Inferior parietal cortex (tissue), 1 donor: ENCODE data around the gene BMP7.
"Not testable (repeated sequence)": the region's sequence is repeated elsewhere in the genome, so short reads cannot be mapped to it uniquely, and the experiment has no call there.

ENCODE experiments used
- DNase-seq: peaks from one replicate; pipeline ENCODE4 v3.0.0-alpha.2; 2016; ENCODE audit errors: extremely low spot score

Gene BMP7

DNA sequence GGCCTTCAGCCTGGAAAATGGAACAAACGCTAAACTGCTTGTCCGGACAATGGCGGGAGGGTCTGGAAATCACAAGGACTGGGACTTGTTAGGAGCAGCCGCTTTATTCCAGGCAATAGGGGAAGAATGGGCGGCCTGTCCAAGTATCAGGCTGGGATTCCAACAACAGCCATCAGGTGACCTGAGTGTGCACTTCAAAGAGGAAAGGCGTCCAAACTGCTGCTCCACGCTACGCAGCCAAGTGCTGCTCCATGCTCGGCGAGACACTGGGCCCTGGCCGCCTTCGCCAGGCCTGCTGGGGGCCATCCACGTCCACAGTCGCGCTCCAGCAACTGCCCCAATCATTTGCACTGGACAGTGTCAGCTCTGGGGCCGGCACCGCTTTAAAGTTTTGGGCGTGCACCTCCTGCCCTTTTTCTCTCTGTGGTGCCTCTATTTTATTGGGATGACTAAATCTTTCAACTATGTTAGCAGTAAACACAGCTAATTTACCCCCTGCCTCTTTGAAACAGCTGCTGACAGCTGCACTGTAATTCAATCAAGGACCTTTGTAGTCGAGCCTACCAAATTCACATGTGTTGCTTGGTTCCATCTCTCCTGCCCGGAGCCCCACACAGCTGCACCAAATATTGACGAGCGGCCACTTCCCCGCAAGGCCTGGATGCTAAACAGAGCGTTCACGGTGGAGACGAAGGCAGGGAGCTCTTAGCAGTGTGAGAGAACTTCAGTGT lies 98.3 kb downstream of the BMP7 start:
- no peak for DNase-seq

DNA sequence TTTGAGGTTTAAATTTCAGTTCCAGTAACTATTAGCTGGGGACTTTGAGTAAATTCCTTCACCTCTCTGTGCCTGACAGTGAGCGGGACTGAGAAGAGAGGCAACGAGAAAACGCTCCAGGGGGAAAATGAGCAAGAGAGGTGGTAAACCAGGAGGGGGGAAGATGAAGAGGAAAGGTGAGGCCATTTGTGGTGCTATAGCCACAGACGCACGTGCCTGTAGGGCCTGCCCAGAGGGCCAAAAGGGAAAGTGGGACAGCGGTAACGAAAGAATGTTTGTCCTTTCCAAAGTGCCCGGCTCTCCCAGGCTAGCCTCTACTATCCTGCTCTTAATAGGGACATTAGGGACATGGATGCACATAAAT lies 99.2 kb downstream of the BMP7 start:
- DNase-seq = no peak

DNA sequence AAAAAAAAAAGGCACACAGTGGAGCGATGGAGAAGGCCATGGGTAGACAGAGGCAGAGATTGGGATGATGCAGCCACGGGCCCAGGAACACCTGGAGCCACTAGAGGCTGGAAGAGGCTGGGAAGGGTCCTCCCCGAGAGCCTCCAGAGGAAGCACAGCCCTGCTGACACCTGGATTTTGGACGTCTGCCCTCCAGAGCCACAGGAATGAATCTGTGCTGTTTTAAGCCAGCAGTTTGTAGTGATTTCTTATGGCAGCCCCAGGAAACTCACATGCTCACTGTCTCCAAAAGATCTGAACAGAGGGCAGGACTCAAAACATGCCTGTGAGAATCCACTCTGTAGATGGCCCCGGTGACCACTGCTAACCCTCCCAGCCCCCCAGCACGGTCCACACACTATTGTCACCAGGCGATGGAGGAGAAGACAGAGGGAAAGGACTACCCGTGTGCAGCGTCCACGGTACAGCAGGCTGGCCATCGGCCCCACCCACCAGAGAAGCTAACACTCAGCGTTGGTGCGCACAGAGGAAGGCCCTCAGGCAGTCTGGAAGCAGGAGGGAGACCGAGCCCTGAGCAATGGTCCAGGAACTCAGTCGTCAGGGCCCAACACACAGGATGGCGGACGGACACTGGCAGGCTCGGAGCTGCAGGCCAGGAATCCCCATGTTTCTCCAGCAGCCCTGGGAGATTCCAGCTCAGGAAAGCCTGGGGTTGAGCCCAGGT lies 99.7 kb downstream of the BMP7 start:
- no peak for DNase-seq

DNA sequence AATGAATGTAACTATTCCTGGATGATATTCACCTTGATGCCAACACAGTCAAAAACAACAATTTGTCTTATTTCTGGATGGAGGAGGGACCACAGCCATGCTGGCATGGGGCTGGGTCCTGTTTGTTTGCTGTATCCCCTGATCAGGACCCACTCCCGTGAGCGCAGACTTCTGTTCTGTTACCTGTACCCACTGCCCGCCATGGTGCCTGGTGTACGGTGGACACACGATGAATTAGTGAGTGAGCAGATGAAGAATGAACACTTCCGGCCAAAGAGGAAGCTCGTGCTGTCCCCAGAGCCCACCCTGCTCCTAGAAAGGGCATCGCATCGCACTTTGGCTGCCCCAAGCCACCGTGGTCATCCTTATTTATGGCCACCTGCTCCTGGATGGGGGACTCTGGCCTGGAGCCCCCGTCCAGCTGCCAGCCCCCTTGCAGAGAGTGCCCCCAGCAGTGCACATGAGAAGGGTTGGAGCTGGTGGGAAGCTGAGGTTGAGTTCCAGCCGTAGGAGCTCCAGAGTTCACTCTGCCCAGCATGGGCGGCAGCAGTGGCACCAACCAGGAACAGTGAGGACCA lies 100.9 kb downstream of the BMP7 start:
- no peak for DNase-seq

DNA sequence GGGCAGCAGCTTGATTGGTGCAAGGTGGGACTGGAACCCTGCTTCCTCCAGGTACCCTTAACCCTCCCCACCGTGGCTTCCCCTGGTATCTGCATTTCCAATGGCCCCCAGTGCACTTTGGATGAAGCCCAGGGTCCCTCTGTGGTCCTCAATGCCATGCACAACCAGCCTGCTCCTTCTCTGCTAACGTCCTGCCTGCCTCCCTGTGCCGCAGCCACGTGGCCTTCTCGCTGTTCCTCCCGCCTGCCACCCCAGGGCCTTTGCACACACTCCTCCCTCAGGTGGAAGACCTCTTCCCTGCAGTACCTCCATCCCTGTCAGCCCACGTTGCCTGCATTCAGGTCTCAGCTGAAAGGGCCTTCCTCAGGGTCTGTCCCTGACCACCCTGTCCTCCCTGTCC lies 101.6 kb downstream of the BMP7 start:
- DNase-seq = no peak

DNA sequence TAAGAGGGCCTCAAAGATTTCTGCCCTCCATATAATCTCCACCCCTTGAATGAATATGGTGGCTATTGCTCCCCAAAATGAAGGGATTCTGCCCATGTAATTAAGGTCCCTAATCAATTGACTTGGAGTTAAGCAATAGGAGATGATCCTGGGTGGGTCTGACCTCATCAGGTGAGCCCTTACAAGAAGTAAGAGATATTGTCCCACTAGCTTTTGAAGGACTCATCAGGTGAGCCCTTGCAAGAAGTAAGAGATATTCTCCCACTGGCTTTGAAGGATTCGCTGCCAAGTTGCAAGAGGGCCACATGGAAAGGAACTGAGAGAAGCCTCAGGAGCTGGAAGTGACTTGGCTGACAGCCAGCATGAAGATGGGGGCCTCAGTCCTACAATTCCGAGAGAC lies 103.4 kb downstream of the BMP7 start:
- DNase-seq = no peak

DNA sequence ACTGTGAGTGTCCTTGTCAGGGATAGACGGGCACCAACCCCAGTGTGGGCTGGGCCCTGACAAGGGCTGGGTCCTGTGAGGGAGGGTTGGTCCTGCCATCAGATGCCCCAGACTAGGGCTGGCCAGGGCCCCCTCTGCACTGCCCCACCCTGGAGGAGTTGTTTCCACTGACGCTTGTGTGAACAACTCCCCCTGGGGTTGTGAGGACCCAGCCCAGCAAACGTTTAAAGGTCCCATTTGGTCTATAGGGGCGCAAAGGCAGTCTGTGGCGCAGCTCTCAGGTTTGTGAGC lies 104.1 kb downstream of the BMP7 start:
- no peak for DNase-seq

DNA sequence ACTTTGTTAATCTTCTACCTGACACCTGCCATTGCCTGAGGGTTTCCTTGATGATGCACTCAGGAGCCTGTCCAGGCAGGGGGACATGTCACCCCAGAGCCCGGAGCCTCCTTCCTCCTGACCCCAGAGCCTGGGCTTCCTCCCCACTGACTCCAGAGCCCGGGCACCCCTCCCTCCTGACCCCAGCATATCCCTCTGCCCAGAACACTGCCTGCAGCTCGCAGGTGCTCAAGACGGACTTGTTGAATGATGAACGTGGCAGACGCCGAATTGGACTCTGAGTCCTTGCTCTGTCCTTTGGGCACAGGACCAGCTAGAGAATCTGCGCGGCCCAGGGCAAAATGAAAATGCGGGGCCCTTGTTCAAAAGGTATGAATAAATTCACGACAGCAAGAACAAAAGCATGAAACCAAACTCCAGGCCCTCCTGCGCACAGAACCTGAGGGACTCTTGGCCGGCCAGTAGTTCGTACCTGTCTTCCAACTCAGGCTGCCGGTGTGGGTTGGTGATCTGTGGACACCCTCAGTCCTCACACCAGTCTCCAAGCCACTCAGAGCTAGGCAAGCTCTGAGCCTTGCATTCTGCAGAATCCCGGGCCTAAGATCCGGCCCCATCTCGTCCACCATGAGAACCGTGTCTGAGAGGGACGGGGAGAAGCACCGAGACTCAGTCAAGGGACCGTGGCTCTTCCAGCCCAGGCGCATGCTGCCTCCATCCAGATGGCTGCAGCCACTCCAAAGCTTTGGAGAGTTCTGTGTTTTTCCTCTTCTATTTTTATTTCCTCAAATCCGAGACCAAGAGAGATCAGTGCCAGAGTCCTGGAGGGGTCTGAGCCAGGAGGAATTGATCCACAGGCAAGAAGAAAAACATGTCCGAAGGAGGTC lies 104.7 kb downstream of the BMP7 start:
- no peak for DNase-seq

DNA sequence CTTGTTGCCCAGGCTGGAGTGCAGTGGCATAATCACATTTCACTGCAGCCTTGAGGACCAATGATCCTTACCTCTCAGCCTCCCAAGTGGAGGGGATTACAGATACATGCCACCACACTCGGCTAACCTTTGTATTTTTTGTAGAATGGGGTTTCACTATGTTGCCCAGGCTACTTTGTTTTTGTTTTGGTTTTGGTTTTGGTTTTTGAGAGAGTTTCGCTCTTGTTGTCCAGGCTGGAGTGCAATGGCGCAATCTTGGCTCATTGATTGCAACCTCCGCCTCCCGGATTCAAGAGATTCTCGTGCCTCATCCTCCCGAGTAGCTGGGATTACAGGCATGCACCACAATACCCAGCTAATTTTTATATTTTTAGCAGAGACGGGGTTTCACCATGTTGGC lies 105.5 kb downstream of the BMP7 start:
- no peak for DNase-seq

DNA sequence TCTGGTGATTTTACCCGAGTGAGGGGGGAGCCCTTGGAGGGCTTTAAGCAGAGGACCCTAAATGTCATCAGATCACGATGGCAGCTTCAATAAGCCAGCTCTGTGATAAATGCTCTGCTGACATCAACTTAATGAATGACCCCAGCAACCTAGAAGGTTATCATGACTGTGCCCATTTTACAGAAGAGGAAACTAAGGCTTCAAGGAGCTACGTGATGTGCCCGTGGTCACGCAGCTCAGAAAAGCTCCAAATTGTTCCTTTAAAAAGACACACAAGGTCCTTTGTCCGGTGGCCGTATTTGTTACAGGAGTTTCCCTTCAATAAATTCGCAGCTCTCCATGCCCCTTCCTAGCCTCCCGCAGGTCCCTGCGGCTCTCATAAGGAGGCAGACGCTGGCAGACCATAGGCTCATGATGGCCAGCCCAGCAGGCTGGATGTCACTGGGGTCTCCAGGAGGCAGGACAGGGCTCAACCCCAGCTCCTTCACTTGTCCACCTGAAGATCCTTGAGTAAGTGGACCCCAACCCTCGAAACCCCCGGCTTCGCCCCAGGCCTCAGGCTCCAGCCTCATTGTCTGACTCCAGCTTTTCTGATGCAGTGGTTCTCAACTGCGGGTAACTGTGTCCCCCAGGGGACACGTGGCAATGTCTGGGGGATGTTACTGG lies 106.4 kb downstream of the BMP7 start:
- DNase-seq = no peak

DNA sequence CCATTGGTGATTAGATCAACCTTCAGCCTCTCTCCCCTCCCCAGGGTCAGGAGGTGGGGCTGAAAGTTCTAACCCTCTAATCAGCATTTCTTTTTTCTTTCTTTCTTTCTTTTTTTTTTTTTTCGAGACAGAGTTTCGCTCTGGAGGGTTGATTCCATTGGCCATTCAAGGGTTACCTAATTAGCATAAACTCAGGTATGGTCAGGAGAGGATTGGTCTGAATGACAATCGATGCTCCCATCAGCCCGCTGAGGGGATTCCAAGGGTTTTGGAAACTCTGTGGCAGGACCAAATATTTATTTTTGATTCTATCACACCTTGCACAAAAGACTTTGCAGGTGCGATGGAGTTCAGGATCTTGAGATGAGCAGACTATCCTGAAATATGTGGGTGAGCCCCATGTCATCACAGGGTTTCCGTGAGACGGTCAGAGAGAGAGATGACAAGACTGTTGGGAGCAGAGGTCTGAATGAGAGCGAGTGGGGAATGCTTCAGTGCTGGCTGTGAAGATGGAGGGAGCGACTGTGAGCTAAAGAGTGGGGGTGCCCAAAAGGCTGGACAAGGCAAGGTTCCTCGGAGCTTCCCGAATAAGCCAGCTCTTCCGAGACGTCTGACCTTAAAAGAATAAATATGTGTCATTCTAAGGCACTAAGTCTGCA lies 107.1 kb downstream of the BMP7 start:
- DNase-seq = no peak

DNA sequence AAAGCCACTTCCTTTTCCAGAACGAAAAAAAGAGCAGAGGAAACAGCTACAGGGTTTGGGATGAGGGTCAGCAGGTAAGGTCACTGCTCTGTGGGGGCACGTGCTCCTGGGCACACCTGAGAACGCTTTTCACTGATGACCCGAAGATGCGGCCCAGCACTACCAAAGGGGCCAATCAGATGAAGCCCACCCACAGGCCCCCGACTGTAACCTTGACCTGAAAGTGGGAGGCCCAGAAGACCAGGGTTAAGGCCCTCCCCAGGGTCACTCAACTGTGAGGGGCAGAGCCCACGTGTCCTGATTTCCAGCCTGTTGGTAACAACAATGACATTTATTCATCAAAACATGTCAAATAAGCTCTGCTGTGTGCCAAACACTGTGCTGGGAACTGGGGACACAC lies 108.0 kb downstream of the BMP7 start:
- DNase-seq = no peak

DNA sequence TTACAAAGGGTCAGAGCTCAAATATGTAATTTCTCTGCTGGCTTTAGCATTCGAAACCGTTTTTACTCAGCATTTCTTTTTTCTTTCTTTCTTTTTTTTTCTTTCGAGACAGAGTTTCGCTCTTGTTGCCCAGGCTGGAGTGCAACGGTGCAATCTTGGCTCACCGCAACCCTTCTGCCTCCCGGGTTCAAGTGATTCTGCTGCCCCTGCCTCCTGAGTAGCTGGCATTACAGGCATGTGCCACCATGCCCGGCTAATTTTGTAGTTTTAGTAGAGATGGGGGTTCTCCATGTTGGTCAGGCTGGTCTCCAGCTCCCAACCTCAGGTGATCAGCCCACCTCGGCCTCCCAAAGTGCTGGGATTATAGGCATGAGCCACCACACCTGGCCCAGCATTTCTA lies 108.7 kb downstream of the BMP7 start:
- not testable (repeated sequence) for DNase-seq

DNA sequence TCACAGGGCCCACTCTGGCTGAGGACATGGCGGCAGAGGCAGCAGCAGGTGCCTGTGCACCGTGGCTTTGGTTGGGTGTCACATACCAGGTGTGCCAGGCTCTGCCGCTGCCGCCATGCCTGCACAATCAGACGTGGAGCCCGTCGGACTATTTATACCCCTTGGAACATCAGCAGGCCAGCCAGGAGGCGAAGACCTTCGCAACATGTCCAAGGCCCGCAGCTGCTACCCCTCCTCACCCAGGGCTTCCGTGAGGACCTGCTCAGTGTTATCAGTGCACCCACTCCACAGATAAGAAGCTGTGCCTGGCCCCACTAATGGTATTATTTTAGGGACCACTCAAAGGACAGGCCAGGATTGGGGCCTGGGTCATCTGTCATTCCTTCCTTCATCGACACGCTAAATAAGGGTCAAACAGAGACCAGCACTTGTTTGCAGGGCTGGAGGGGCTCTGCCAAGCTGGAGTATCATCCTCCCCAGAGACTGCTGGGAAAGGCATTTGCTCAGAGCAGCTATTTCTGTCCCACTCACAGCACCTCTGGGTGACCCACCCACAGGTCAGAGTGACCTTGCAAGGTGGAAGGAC lies 109.2 kb downstream of the BMP7 start:
- DNase-seq = no peak

DNA sequence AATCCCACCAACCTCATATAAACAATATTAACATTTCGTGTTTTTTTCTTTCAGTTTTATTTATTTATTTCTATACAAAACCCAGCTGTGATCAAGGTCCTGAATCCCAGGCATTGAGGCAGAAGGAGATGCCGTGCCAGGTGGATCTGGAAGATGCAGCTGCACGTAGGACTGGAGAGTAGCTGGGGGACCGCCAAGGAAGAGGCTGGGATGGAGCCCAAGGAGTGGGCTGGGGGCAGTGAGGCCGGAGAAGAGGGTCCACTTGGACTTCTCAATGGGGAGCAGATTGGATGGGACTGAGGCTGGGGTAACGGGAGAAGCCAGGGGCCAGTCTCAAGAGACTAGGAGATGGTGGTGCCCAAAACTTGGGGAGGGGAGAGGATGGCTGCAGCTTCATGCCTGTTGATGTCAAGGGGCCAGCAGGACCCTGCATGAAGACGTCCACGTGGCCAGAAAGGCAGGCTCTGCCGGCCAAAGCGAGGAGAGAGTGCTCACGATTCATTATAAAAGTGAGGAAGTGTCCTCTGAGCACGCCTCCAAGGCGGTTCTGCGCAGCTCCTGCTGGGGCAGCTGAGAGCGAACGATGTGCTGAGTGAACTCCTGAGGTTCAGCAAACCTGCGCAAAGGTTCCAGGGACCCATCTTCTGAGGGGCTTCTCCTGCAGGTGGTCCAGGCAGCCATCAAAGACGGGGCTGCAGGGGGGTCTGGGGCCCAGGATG lies 110.3 kb downstream of the BMP7 start:
- no peak for DNase-seq

DNA sequence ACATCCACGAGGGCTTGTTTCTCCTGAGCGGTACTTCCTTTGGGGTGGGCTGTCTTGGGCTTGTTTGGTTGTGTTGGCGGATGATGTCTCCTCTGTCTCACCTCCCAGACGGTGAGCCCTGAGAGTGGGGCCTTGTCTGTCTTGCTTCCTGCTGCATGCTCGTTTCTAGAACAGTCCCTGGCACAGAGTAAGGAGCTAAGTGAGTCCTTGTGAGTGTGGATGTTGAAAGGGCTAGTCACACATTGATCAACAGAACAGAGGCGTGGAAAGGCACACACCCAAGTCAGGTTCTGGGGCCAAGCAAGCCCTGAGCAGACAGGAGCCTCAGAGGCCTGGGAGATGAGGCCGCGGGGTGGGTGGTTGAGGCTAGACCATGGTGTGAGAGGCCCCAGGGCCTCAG lies 111.0 kb downstream of the BMP7 start:
- DNase-seq = no peak

DNA sequence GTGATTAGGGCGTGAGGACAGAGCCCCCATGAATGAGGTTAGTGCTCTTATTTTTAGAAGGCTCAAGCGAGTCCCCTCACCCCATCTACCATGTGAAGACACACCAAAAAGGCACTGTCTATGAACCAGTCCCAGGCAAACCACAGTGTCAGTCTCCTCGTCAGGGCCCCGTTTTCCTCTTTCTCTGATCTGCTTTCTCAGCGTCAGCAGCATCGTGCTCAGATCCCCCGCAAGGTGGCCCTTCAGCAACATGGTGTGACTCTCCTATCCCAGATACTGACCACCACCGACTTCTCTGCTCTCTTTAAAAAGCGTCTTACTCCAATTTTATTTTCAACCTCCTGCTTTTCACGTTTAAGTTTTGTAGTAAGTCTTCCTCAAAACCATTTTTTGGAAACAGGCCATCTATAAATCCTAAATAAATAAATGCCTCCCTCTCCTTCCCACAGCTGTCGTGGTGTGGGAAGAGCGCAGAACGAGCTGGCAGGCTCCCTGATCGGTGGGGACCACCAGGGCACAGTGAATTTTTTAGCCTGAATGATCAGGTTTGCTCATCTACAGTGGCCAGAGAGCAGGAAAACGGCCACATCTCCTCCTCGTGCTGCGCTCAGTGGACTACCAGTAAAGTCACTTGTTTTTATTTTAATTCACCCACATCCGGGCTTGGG lies 113.1 kb downstream of the BMP7 start:
- no peak for DNase-seq

DNA sequence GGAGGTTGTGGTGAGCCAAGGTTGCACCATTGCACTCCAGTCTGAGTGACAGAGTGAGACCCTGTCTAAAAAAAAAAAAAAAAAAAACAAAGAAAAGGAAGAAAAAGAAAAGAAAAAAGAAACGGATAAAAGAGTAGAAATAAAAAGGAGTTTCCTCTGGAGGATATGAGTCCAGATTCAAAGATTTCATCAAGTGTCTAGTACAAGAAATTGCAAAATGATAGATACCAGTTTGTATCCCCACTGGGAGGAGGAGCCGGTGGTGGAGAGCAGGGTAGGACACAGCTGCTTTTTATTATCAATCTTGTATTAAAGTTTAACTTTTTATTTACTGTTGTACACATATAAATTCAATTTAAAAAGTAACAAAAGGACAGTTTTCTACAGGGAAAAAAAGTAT lies 113.9 kb downstream of the BMP7 start:
- DNase-seq = no peak

DNA sequence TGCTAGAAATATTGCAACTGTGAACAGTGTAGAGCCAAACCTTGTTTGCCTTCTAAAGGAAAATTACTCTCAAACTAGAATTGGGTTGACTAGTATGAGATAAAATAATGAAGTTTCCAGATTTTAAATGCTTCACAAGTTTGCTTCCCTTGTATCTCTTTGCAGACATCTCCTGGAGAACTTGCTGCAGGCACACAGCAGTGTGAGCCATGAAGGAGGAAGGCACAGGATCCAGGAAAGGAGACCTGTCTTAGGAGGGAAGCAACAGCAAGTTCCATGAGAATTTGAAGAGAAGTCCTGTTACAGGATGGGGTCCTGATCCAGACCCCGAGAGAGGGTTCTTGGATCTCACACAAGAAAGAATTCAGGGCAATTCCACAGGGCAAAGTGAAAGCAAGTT lies 115.9 kb downstream of the BMP7 start:
- DNase-seq = no peak

DNA sequence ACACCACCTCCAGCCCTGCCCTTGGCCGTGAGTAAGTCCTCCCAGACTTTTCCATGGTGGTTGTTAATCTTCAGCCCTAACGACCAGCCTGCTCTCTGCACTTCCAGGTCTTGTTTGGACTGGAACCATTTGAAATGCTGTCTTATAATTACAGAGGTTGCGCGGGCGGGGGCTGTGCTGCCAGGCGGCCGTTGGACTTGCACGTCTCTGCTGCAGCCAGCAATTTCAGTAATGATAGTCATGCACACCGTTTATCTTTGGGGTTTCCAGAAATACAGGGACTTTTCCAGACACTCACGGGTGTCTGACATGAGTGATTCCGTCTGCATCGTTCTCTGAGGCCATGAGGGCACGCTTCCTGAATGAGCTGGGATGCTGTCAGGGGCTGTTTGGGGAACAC lies 118.2 kb downstream of the BMP7 start:
- DNase-seq = no peak
